GM19023 (cell line): ENCODE data around the gene NUDT3.
A peak's percentile ranks its signal among the peaks of the same experiment; 100 is the strongest.
"Not testable (repeated sequence)": the region's sequence is repeated elsewhere in the genome, so short reads cannot be mapped to it uniquely, and the experiment has no call there.

ENCODE experiments used
- ATAC-seq: cut with Tn5 transposase; IDR thresholded peaks from one replicate; pipeline ENCODE4 v1.9.1; 2021; ENCODE audit warnings: mild to moderate bottlenecking, moderate library complexity; ENCODE audit not compliant: unreplicated experiment

The NUDT3 gene

DNA sequence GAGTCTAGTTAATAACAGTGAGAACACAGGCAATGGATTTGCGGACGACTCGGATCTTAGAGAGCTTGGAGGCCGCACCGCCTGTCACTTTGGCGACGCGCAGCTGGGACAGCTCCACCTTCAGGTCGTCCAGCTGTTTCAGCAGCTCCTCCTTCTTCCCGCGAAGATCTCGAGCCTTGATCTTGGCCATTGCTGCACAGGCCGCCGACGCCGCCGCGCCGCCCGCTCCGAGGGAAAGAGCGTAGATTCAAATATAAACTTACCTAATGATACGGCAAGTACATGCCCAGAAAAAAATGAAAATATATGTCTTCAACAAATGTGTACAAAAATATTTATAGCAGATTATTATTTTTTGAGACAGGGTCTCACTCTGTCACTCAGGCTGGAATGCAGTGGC is 129.0 kb downstream of the NUDT3 start:
- not testable (repeated sequence) for ATAC-seq

DNA sequence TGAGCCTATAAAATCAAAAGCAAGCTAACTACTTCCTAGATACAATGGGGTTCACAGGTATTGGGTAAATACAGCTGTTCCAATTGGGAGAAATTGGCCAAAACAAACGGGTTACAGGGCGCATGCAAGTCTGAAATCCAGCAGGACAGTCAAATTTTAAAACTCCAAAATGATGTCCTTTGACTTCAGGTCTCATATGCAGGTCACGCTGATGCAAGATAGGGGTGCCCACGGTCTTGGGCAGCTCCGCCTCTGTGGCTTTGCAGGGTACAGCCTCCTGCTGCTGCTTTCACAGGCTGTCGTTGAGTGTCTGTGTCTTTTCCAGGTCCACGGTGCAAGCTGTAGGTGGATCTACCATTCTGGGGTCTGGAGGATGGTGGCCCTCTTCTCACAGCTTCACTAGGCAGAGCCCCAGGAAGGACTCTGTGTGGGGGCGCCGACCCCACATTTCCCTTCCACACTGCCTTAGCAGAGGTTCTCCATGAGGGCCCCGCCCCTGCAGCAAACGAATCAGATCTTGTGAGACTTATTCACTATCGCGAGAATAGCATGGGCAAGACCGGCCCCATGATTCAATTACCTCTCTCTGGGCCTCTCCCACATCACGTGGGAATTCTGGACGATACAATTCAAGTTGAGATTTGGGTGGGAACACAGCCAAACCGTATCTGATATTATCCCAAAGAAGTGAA is 131.7 kb downstream of the NUDT3 start:
- ATAC-seq = no peak

DNA sequence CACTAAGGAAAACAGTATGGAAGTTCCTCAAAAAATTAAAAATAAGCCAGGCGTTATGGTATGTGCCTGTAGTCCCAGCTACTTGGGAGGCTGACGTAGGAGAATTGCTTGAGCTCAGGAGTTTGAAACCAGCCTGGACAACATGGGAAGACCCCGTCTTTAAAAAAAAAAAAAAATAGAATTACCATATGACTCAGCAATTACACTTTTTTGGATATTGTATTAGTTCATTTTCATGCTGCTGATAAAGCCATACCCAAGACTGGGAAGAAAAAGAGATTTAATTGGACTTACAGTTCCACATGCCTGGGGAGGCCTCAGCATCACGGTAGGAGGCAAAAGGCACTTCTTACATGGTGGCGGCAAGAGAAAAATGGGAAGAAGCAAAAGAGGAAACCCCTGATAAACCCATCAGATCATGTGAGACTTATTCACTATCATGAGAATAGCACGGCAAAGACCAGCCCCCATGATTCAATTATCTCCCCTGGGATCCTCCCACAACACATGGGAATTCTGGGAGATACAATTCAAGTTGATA is 132.9 kb downstream of the NUDT3 start:
- ATAC-seq = no peak

DNA sequence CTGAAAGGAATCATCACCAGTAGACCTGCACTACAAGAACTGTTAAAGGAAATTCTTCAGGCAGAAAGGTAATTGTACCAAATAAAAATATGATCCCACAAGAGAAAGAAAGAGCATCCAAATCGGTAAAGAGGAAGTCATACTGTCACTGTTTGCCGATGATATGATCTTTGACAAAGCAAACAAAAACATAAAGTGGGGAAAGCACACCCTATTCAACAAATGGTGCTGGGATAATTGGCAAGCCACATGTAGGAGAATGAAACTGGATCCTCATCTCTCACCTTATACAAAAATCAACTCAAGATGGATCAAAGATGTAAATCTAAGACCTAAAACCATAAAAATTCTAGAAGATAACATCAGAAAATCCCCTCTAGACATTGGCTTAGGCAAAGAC is 140.1 kb downstream of the NUDT3 start:
- not testable (repeated sequence) for ATAC-seq

DNA sequence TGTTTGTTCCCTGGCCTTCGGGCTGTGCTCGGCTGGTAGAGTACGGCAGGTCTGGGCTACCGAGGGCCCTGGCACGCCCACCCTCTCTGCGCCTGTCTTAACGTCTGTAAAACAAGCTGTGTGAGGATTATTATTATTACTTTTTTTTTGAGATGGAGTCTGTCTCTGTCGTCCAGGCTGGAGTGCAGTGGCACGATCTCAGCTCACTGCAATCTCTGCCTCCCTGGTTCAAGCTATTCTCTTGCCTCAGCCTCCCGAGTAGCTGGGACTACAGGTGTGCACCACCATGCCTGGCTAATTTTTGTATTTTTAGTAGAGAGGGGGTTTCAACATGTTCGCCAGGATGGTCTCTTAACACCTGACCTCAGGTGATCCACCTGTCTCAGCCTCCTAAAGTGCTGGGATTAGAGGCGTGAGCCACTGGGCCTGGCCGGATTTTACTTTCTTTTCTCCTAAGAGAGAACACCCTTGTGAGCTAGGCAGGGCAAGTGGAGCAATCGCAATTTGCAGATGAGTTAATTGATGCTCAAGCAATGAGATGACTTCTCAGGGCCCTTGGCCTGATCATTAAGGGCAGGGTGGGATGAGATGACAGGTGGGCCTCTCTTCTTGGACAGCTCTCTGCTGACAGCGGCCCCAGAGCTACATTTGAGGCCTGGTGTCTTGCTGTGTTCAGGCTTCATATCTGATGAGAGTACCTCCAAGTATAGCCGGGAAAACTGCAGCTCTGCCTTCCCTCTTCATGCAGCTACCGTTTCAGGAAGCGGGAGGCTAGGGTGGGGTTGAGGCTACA is 142.8 kb downstream of the NUDT3 start:
- peak; percentile 28 for ATAC-seq

DNA sequence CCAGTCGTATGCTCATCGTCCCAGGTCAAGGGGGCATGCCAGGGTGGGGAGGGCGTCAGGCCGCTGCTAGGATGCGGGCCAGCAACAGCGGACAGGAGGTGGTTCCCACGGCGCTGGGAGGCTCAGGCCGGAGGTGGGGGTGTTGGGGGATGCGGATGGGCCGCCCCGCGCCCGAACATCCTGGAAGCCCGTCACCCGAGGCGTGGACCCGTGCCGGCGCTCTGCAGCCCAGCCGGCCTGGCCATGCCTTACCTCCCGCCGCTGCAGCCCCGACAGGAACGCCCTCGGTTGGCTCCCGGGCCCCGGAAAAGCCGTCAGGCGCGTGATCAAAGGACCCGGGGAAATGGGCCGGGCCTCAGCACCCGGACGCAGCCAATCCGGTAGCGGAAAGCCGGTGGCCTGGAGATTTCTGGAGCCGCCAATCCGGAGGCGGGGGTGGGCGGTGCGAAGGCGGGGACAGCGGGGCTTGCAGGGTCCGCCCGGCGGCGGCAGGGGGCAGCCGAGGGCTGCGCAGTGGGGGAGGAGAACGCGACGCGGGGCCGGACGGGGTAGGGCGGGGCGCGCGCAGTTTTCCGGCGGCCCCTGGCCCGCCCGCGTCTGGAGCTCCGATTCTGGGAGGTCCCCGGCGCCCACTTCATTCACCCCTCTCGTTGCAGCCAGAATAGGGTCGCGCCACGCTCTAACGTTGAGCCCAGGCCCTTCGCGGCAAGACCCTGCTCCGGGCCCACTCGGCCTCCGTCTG is 143.6 kb downstream of the NUDT3 start, which contains the start of gene SMIM29:
Gene SMIM29 (minus strand): TSS at position 280 of the 742 bp plus-strand sequence. CDS start 1,215 bp downstream, outside the sequence.
- ATAC-seq = peak; percentile 83

DNA sequence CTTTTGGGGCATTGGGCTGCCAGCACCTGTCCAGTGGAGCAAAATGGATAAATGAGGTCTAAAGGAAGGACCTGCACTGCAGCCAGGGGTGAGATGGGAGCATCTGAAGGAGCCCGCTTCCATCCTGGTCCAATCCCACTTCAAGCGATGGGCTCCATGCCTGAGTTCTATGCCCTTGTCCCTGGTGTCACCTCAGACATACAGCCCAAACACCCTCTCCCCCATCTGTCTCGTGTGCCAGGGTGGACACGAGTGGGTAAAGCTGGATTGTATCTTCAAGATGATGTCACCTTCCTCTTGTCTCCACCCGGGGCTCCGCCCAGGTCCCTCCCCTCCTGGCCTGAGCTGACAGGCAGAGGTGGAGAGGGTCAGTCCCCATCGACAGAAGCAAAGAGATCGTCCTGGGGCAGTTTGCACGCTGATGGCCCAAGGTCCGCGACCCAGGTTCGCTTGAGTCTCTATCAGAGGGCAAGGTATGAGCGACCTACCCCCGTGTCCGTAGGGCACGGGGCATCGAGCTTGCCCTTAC is 144.2 kb downstream of the NUDT3 start:
- ATAC-seq = peak; percentile 42

DNA sequence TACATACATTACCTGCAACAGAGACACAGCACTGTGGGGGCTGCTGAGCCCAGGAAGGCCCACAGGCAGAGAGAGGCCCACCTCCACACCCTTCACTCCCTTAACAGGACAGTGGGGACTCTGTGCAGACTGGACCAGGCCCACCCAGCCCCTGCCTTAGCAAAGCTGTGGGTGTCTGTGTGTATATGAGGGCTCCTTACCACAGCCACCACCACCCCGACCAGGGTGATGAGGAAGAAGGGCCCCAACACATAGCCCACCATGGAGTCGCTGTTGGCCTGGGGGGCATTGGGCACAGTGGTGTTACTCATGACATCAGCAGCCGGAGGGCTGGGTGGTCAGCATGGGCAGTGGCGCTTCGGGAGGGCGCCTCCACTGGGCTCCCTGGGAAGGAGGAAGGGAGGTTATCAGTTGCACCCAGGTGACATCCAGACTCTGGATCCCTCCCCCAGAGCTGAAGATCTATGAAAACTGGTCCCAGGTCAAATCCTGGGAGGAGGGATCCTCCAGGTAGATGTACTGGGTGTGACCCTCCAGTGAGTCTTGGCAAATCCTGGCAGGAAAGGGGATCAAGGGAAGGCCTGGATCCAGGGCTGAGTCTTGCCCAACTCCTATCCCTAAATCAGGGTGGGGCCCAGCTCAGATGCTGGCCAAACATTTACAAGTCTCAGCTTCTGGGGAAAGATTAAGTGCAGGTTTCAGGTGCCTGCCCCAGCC is 144.8 kb downstream of the NUDT3 start:
- ATAC-seq = no peak

DNA sequence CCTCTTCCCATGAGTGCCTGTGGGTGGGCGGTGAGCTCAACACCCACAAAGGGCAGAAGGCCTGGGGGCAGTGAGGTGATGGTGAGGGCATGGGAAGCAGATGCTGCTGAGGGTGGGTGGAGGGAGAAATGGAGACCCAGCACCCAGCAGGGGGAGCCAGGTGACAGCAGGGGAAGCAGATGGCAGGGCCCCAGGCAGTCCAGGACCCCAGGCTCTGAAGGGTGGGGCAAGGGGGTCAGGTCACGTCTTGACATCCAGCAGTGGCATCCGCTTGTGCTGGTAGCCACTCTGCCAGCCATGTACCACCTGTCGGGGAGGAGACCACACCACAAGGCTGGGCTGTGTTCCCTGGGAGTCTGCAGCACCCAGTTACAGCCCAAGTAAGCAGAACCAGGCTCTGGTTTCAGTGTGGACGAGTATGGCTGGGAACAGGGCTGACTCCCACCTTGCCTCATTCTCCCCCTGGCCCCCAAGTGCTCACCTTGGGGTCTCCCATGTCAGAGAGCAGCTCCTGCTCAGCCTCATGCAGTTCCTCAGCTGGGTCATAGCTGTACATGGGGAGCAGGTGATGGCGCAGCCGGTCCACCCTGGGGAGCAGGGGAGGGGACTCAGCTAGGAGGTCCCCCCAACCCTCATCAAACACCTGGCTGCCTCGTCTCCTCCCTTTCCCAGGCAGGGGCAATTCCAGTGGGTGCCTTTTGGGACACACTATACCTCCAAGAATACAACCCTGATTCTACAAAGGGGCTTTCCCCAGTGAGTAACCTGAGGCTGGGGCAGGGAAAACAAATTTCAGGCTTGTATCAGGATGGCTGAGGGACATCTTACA is 145.7 kb downstream of the NUDT3 start:
- no peak for ATAC-seq

DNA sequence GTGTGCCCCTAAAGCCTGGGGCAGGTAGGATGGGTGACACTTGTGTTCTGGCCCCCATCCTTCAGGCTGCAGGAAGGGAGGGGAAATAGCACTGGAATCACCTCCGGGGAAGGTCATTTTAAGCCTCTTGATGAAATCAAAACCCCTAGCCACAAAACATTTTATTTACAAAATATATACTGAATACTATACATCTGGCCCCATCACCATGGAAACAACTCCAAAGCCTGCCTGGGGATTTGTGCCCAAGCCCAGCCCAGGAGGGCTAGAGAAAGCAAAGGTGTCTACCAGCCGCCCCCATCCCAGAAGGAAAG is 146.3 kb downstream of the NUDT3 start:
- ATAC-seq = no peak

DNA sequence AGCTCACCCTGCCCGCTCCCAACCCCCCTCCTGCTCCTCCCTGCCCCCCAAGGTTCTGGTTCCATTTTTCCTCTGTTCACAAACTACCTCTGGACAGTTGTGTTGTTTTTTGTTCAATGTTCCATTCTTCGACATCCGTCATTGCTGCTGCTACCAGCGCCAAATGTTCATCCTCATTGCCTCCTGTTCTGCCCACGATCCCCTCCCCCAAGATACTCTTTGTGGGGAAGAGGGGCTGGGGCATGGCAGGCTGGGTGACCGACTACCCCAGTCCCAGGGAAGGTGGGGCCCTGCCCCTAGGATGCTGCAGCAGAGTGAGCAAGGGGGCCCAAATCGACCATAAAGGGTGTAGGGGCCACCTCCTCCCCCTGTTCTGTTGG is 146.7 kb downstream of the NUDT3 start:
- ATAC-seq = not testable (repeated sequence)

DNA sequence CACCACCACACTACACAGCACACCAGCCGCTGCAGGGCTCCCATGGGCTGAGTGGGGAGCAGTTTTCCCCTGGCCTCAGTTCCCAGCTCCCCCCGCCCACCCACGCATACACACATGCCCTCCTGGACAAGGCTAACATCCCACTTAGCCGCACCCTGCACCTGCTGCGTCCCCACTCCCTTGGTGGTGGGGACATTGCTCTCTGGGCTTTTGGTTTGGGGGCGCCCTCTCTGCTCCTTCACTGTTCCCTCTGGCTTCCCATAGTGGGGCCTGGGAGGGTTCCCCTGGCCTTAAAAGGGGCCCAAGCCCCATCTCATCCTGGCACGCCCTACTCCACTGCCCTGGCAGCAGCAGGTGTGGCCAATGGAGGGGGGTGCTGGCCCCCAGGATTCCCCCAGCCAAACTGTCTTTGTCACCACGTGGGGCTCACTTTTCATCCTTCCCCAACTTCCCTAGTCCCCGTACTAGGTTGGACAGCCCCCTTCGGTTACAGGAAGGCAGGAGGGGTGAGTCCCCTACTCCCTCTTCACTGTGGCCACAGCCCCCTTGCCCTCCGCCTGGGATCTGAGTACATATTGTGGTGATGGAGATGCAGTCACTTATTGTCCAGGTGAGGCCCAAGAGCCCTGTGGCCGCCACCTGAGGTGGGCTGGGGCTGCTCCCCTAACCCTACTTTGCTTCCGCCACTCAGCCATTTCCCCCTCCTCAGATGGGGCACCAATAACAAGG is 147.3 kb downstream of the NUDT3 start:
- ATAC-seq = not testable (repeated sequence)

DNA sequence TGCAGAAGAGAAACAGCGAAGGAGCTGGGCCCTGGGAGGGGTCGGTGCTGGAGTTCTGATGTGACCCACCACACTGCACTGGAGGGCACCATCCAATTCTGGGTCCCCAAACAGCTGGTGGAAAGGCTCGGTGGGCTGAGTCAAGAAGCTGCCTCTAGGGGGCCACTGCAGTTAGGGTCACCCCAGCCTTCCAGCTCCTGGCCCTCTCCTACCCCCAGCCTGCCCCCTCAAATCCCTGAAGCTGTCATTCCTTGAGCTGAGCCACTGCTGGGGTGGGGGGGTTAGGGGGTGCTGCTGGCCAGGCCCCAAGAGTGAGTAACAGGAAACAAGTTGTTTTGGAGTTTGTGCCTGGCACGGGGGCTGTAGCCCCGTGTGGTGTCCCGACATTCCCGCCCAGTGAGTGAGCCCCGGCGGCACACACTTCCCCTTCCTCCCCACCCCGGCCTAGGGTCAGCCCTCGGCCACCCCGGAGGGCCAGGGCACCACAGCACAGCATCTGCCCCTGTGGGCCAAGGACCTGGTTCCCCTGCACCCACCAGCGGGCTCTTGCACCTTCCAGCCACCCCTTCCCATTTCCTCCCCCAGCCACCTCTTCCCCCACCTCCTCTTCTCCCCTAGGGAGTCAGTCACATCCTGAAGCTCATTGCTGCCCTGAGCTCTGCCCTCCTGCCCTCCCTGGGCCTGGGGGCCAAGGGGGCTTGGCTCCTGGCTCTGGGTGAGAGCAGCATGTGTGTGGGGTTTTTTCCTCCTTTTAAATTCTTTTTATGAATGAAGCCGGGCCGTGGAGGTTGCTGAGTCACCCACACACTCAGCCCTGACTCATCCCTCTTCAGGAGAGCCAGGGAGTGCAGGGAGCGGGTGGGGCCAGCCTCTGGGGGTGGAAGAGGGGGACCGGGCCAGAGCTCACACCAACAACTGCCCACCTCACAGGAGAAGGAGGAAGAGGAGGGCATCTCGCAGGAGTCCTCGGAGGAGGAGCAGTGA is 148.3 kb downstream of the NUDT3 start:
- no peak for ATAC-seq

DNA sequence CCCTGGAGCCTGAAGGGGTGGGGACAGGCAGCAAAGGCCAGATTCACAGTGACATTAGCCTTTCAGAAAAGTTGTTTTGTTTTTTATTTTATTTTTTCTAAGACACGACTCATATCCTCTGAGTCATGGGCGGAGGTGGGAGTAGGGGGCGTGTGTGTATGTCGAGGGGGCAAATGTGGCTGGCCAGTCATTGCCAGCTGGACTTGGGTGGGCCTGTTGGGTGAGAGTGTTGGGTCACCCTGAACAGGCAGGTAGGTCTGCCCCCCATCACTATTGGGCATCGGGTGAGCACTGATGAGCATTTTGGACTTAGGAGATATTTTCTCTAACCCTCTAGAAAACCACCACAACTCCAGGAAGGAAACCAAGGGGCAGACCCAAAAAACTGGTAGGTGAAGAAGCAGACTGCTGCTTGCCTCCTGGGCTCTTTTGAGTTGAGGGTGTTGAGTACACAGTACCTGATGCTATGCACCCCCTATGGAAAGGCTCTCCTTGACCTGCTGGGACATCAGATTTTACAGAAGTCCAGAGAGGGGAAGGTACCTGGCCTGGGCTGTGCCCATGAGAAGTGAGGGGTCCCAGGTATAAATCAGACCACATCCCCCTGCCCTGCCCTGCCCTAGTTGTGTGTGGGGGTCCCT is 149.2 kb downstream of the NUDT3 start:
- ATAC-seq = no peak

DNA sequence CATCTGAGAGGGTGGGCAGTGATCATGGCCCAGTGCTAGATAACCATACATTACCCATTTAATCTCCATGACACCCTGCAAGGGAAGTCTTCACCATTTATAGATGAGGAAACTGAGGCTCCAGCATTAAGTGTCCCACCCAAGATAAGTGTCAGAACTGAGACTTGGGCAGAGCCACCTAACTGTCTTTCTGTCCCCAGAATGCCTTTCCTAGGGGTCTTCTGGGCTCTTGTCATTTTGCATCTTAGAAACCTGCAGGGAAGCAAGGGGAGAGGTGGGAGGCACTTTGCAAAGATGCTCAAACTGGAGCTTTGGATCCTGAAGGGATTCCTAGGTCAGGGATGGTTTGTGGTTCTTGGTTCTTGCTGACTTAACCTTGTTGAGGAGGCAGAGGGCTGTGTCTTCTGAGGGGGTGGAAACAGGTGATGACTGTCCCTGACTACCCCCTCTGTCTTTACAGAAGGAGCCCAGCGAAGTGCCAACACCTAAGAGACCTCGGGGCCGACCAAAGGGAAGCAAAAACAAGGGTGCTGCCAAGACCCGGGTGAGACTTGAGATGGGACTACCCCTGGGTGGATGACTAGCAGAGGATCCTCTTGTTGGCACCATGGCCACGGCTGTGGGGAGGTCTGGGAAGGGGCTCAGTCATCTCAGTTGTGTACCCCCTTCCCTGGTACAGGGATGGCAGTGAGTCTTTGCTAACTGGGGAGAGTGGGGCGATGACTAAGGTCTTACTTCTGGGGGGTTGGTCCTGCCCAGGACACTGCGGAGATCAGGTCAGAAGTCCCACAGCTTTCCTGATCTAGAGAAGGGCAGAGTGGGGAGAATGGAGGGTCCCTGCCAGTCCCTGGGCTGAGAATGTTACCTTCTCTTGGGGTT is 150.0 kb downstream of the NUDT3 start:
- no peak for ATAC-seq
